CD8-positive, alpha-beta memory T cell (primary cell): ENCODE measurements around the gene MED13L. TPM values are rescaled to one million over a fixed set of nuclear protein-coding genes. Genes with fewer than 3 reads are reported as not detected.
A peak's percentile ranks its signal among the peaks of the same experiment; 100 is the strongest.

Experiments
- CTCF ChIA-PET: fragments of 350-600 bp; sonication (Branson Sonifier 250); formaldehyde crosslinking; loops from one replicate; lab custom pipeline; 2021; ENCODE audit warnings: antibody characterized with exemption; lab: Charles Lee
- POLR2A ChIA-PET: fragments of 350-600 bp; sonication (Branson Sonifier 250); formaldehyde crosslinking; loops from one replicate; lab custom pipeline; 2021; ENCODE audit warnings: antibody characterized with exemption; lab: Charles Lee
- DNase-seq, 5 donors: peaks; one replicate each; pipeline versions ENCODE4 v3.0.0 to v3.0.0-alpha.2; 2020 to 2022; ENCODE audit warnings: mixed read lengths in 1 of 5
- H3K27ac ChIP-seq: one replicate; pipeline ENCODE4 v1.7.0; 2013; ENCODE audit warnings: low read depth, mild to moderate bottlenecking, low read length, moderate library complexity
- H3K27me3 ChIP-seq: 2 replicates; pipeline ENCODE4 v1.7.0; 2013; ENCODE audit warnings: low read length, mild to moderate bottlenecking; ENCODE audit not compliant: insufficient read depth, poor library complexity, severe bottlenecking
- H3K36me3 ChIP-seq: 2 replicates; pipeline ENCODE4 v1.7.0; 2013; ENCODE audit warnings: mild to moderate bottlenecking, low read length, moderate library complexity; ENCODE audit not compliant: insufficient read depth
- H3K4me1 ChIP-seq: 2 replicates; pipeline ENCODE4 v1.7.0; 2013; ENCODE audit warnings: mild to moderate bottlenecking, low read length, moderate library complexity; ENCODE audit not compliant: insufficient read depth
- H3K4me3 ChIP-seq: 2 replicates; pipeline ENCODE4 v1.7.0; 2013; ENCODE audit warnings: mild to moderate bottlenecking, low read length
- H3K9me3 ChIP-seq: 2 replicates; pipeline ENCODE4 v1.7.0; 2013; ENCODE audit warnings: mild to moderate bottlenecking, low read length
- H3K27ac Mint-ChIP-seq, 8 donors: one replicate each; pipeline ENCODE4 v1.8.0; 2020 to 2021; ENCODE audit warnings: mixed read lengths in 8 of 8, mild to moderate bottlenecking in 6 of 8, inconsistent platforms in 3 of 8, moderate library complexity in 3 of 8
- H3K27me3 Mint-ChIP-seq, 2 donors: one replicate each; pipeline ENCODE4 v1.8.0; 2020 to 2021; ENCODE audit warnings: mixed read lengths in 2 of 2, mild to moderate bottlenecking in 1 of 2, moderate library complexity in 1 of 2
- H3K36me3 Mint-ChIP-seq, 3 donors: one replicate each; pipeline ENCODE4 v1.8.0; 2020 to 2021; ENCODE audit warnings: mixed read lengths in 3 of 3, inconsistent platforms in 1 of 3, mild to moderate bottlenecking in 1 of 3
- H3K4me1 Mint-ChIP-seq, 3 donors: one replicate each; pipeline ENCODE4 v1.8.0; 2020 to 2021; ENCODE audit warnings: mixed read lengths in 3 of 3, inconsistent platforms in 1 of 3, mild to moderate bottlenecking in 1 of 3
- H3K4me3 Mint-ChIP-seq, 7 donors: one replicate each; pipeline ENCODE4 v1.8.0; 2020 to 2021; ENCODE audit warnings: mixed read lengths in 7 of 7, mild to moderate bottlenecking in 6 of 7, moderate library complexity in 4 of 7, inconsistent platforms in 2 of 7
- H3K9me3 Mint-ChIP-seq, 5 donors: one replicate each; pipeline ENCODE4 v1.8.0; 2020 to 2022; ENCODE audit warnings: mixed read lengths in 5 of 5, mild to moderate bottlenecking in 3 of 5, moderate library complexity in 2 of 5, inconsistent platforms in 1 of 5
- polyA plus RNA-seq: library from polyadenylated mRNA; unstranded; fragments of 300-500 nt; fragmentation: Illumina TruSeq; gene quantifications from one replicate; pipeline ENCODE4 v1.2.3, GENCODE V29; 2021
- total RNA-seq, 2 experiments: library from RNA; stranded (reverse); gene quantifications; one replicate each; pipeline ENCODE4 v1.2.3, GENCODE V29; 2021

MED13L gene
- total and polyA plus RNA-seq, 3 experiments from 2014 or later: 6.6 to 53.4 (median 49.7) TPM

DNA sequence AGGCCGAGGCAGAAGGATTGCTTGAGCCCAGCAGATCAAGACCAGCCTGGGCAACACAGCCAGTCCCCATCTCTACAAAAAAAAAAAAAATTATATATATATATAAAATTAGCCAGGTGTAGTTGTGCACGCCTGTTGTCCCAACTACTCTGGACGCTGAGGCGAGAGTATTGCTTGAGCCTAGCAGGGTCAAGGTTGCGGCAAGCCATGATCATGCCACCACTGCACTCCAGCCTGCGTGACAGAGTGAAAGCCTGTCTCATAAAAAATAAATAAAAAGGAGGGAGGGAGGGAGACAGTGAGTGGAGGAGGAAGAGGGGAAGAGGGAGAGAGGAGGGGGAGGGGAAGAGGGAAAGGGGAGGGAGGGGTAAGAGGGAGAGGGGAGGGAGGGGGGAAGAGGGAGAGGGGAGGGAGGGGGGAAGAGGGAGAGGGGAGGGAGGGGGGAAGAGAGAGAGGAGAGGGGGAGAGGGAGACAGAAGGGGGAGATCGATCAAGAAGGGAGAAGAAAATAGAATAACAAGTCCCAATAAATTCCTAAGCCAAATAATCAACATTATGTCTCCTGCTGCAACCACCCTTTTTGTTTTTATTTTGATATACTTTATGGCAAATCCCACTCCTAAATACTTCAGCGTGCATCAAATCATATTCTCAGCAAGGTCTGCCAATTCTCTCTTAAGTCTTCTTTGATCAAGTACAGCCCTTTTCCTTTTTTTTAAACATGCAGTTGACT is 163.9 kb downstream of the MED13L start:
- no peaks in the 10 kb centered on the region for H3K36me3 ChIP-seq
- no peak for DNase-seq
- H3K4me1 Mint-ChIP-seq: peaks cover 37 to 52% (median 49%) of the 10 kb centered on the region in 3 donors
- no peak overlapping the region for H3K4me3 ChIP-seq
- H3K27ac Mint-ChIP-seq: no peak overlapping the region
- no peaks in the 10 kb centered on the region for H3K27me3 ChIP-seq
- ChIA-PET CTCF (no interaction called here), POLR2A (no interaction called here)
- peaks cover 0 to 18% (median 7%) of the 10 kb centered on the region in 3 donors for H3K36me3 Mint-ChIP-seq
- H3K9me3 ChIP-seq: no peaks in the 10 kb centered on the region
- no peaks in the 10 kb centered on the region for H3K4me1 ChIP-seq
- H3K4me3 Mint-ChIP-seq: no peak overlapping the region
- no peaks in the 10 kb centered on the region for H3K9me3 Mint-ChIP-seq
- no peak overlapping the region for H3K27ac ChIP-seq
- no peaks in the 10 kb centered on the region for H3K27me3 Mint-ChIP-seq

DNA sequence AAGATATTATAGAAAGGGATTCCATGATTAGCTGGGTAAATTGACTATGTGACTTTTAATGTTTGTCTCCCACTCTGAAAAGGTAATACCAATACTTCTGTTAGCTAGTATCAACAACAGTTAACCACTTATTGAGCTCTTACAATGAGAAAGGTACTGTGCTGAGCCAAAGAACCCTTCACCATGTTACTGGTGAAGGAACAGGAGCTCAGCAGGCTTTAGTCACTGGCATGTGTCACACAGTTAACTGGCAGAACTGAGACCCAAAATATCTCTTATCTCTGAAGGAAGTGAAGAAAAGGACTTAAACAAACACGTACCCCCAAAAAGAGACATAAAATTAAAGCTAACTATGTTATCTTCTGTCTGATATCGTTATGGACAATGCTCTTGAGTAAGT is 170.6 kb downstream of the MED13L start:
- Histone ChIP-seq H3K27ac (no peak overlapping the region), H3K27me3 (no peaks in the 10 kb centered on the region), H3K4me1 (no peaks in the 10 kb centered on the region), H3K4me3 (no peak overlapping the region), H3K36me3 (no peaks in the 10 kb centered on the region), H3K9me3 (no peaks in the 10 kb centered on the region)
- H3K27me3 Mint-ChIP-seq: peaks cover 0 to 2% of the 10 kb centered on the region in 2 donors
- no peak overlapping the region for H3K27ac Mint-ChIP-seq
- CTCF ChIA-PET: no interaction called here
- no peak for DNase-seq
- POLR2A ChIA-PET: no interaction called here
- no peaks in the 10 kb centered on the region for H3K9me3 Mint-ChIP-seq
- peaks cover 10 to 43% (median 15%) of the 10 kb centered on the region in 3 donors for H3K36me3 Mint-ChIP-seq
- H3K4me3 Mint-ChIP-seq: no peak overlapping the region
- peaks cover 10 to 34% (median 13%) of the 10 kb centered on the region in 3 donors for H3K4me1 Mint-ChIP-seq

DNA sequence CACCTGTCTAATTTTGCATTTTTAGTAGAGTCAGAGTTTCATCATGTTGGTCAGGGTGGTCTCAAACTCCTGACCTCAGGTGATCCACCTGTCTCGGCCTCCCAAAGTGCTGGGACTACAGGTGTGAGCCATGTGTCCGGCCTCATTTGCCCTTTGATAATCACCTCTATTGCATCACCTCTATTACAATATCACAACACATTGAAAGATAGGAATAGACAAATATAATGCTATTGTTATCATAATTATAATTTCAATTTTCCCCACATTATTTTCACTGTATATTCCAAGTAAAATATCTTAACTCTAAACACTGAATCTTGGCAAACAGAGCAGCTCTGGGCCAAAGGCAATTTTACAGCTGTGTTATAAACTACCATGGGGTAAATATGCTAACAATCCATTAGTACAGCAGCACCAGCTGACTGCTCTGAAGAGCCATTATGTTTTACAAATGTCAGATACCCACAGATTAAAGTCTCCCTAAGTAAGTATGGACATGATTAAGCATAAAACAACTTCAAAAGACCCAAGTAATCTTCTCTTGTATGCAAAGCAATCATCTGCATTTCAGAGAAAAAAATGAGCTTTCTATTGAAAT is 173.2 kb downstream of the MED13L start:
- Mint-ChIP-seq H3K36me3 (peaks cover 10 to 29% (median 11%) of the 10 kb centered on the region in 3 donors), H3K9me3 (no peaks in the 10 kb centered on the region), H3K4me1 (peaks cover 10 to 43% (median 28%) of the 10 kb centered on the region in 3 donors), H3K27me3 (peaks cover 0 to 2% of the 10 kb centered on the region in 2 donors), H3K27ac (no peak overlapping the region), H3K4me3 (no peak overlapping the region)
- H3K36me3 ChIP-seq: no peaks in the 10 kb centered on the region
- no peaks in the 10 kb centered on the region for H3K4me1 ChIP-seq
- H3K27ac ChIP-seq: no peak overlapping the region
- DNase-seq: no peak
- H3K27me3 ChIP-seq: no peaks in the 10 kb centered on the region
- ChIA-PET CTCF (no interaction called here), POLR2A (no interaction called here)
- no peak overlapping the region for H3K4me3 ChIP-seq
- H3K9me3 ChIP-seq: no peaks in the 10 kb centered on the region

DNA sequence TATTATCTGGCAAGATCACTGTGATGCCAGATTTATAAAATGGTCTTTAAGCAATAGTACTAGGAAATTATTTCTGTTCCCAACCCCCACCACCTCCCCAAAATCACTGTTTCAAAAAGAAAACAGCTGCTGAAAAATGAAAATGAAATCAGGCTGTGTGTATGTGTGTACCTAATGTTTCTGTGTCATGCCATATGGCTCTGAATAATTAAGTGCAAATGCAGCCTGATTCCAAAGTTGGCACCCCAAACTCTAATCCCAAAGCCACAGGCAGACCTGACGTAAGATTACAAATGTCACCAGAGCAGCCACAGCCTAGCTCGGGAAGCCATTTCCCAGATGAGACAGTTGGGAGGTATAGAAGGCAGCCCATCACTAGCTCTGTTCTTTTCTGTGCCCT is 175.5 kb downstream of the MED13L start:
- Histone ChIP-seq H3K36me3 (no peaks in the 10 kb centered on the region), H3K9me3 (no peaks in the 10 kb centered on the region), H3K27ac (no peak overlapping the region), H3K27me3 (no peaks in the 10 kb centered on the region), H3K4me3 (no peak overlapping the region), H3K4me1 (no peaks in the 10 kb centered on the region)
- peaks cover 0 to 2% of the 10 kb centered on the region in 2 donors for H3K27me3 Mint-ChIP-seq
- ChIA-PET POLR2A (no interaction called here), CTCF (no interaction called here)
- H3K36me3 Mint-ChIP-seq: peaks cover 7 to 20% (median 8%) of the 10 kb centered on the region in 3 donors
- H3K4me3 Mint-ChIP-seq: no peak overlapping the region
- DNase-seq: no peak
- H3K27ac Mint-ChIP-seq: no peak overlapping the region
- peaks cover 10 to 48% (median 34%) of the 10 kb centered on the region in 3 donors for H3K4me1 Mint-ChIP-seq
- no peaks in the 10 kb centered on the region for H3K9me3 Mint-ChIP-seq

DNA sequence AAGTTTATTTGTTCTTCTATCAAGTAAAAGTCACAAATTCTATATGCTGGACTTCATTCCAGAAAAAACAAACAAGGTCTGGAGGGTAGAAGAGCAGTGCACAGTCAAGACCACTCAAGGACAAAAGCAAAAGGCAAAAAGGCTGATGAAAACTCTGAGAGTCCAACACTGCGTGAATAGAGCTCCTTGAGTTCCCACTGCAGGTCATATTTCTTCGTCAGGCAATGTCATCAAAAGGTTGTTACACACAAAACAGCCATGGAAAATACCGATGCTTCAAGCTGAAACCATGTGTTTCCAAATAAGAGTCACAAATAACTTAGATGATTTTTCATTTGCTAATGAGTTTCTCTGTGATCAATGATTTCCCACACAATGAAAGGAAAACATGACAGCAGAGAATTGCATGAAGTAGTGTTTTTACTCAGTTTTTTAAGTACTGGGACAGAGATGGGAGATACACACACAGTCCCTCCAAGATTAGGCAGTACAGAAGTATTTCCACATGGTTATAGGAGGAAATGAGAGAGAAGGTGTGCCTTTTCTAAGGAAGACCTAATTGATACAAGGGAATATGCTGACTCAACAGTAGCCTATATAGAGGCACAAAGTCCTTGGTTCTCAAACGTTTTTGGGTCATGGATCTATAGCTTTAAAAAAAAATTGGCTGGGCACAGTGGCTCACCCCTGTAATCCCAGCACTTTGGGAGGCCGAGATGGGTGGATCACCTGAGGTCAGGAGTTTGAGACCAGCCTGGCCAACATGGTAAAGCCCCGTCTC is 177.7 kb downstream of the MED13L start:
- ChIA-PET POLR2A (no interaction called here), CTCF (no interaction called here)
- no peak overlapping the region for H3K27ac ChIP-seq
- no peaks in the 10 kb centered on the region for H3K27me3 ChIP-seq
- Mint-ChIP-seq H3K27ac (peak overlapping the region in 1 of 8 donors; percentile 36), H3K36me3 (peaks cover 4 to 17% (median 6%) of the 10 kb centered on the region in 3 donors), H3K4me1 (peaks cover 12 to 40% (median 34%) of the 10 kb centered on the region in 3 donors), H3K4me3 (no peak overlapping the region), H3K27me3 (no peaks in the 10 kb centered on the region), H3K9me3 (no peaks in the 10 kb centered on the region)
- no peaks in the 10 kb centered on the region for H3K4me1 ChIP-seq
- DNase-seq: no peak
- H3K9me3 ChIP-seq: no peaks in the 10 kb centered on the region
- no peaks in the 10 kb centered on the region for H3K36me3 ChIP-seq
- no peak overlapping the region for H3K4me3 ChIP-seq

DNA sequence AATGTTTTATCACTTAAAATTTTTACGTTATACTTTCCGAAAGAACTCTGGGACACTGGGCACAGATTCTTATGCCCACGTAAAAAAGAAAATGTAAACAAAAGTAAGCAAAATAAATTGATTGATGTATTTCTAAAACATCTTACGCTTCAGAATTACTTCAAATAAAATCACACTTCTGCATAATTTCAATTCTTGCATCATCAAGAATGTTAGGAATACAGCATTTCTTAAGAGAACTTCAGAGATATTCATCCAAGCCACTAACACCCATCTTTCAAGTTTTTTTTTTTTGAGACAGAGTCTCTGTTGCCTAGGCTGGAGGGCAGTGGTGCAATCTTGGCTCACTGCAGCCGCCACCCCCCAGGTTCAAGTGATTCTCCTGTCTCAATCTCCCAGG is 180.6 kb downstream of the MED13L start:
- Mint-ChIP-seq H3K27ac (no peak overlapping the region), H3K36me3 (peaks cover 4 to 19% (median 6%) of the 10 kb centered on the region in 3 donors), H3K27me3 (no peaks in the 10 kb centered on the region), H3K9me3 (no peaks in the 10 kb centered on the region), H3K4me1 (peaks cover 21 to 37% (median 34%) of the 10 kb centered on the region in 3 donors), H3K4me3 (no peak overlapping the region)
- no peaks in the 10 kb centered on the region for H3K4me1 ChIP-seq
- DNase-seq: no peak
- H3K9me3 ChIP-seq: no peaks in the 10 kb centered on the region
- ChIA-PET CTCF (no interaction called here), POLR2A (no interaction called here)
- no peaks in the 10 kb centered on the region for H3K36me3 ChIP-seq
- H3K27me3 ChIP-seq: no peaks in the 10 kb centered on the region
- no peak overlapping the region for H3K27ac ChIP-seq
- no peak overlapping the region for H3K4me3 ChIP-seq

DNA sequence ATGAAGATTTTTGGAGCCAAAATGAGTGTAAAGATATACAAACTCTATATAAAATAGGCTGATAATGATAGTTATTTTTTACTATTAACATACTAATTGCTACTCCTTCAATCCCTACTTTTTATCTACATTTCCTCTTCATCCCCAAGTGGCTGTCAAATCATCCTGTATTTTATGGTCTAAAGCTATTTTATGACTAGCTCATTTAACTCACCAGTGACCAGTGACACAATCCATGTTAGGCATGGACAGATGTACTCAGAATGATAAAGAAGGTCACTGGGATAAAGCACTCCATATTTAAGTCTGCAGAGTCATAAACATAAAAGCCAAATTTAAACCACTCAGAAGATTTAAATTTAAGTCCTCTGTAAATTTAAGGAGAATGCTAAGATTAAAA is 183.0 kb downstream of the MED13L start:
- no peak overlapping the region for H3K4me3 Mint-ChIP-seq
- H3K9me3 Mint-ChIP-seq: no peaks in the 10 kb centered on the region
- POLR2A ChIA-PET: no interaction called here
- no peak for DNase-seq
- H3K36me3 Mint-ChIP-seq: peaks cover 8 to 32% (median 10%) of the 10 kb centered on the region in 3 donors
- H3K36me3 ChIP-seq: no peaks in the 10 kb centered on the region
- CTCF ChIA-PET: no interaction called here
- H3K4me1 Mint-ChIP-seq: peaks cover 24 to 40% (median 27%) of the 10 kb centered on the region in 3 donors
- H3K4me1 ChIP-seq: no peaks in the 10 kb centered on the region
- H3K4me3 ChIP-seq: no peak overlapping the region
- H3K9me3 ChIP-seq: no peaks in the 10 kb centered on the region
- H3K27ac Mint-ChIP-seq: no peak overlapping the region
- H3K27ac ChIP-seq: no peak overlapping the region
- H3K27me3 ChIP-seq: no peaks in the 10 kb centered on the region
- H3K27me3 Mint-ChIP-seq: no peaks in the 10 kb centered on the region

DNA sequence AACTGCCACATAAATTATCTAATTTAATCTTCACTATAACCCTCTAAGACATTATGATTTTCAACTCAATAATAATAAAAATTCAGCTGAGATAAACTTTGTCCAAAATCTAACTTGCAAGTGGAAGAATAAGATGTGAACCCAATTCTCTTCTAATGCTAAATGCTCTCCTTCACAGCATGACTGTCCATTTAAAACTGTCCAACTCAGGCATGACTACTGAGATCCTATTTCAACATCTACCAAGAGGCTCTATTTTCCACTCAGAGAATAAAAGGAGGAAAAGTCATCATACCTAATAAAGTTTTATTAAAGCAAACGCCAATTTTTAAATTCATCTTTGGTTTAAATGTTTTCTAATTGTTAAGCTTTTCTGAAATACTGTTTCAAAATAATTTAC is 183.6 kb downstream of the MED13L start:
- H3K27ac Mint-ChIP-seq: no peak overlapping the region
- ChIA-PET CTCF (no interaction called here), POLR2A (no interaction called here)
- H3K4me1 Mint-ChIP-seq: peaks cover 25 to 39% (median 28%) of the 10 kb centered on the region in 3 donors
- Histone ChIP-seq H3K36me3 (no peaks in the 10 kb centered on the region), H3K27me3 (no peaks in the 10 kb centered on the region), H3K9me3 (no peaks in the 10 kb centered on the region), H3K27ac (no peak overlapping the region), H3K4me1 (no peaks in the 10 kb centered on the region), H3K4me3 (no peak overlapping the region)
- no peaks in the 10 kb centered on the region for H3K27me3 Mint-ChIP-seq
- H3K9me3 Mint-ChIP-seq: no peaks in the 10 kb centered on the region
- H3K4me3 Mint-ChIP-seq: no peak overlapping the region
- DNase-seq: no peak
- H3K36me3 Mint-ChIP-seq: peaks cover 8 to 32% (median 10%) of the 10 kb centered on the region in 3 donors
